GM19328 (cell line): Measurements from ENCODE around the gene ANKRD23.

Experiments used
- ATAC-seq: cut with Tn5 transposase; IDR thresholded peaks from one replicate; pipeline ENCODE4 v1.9.1; 2021; ENCODE audit warnings: mild to moderate bottlenecking, moderate library complexity; ENCODE audit not compliant: unreplicated experiment

Gene ANKRD23

DNA sequence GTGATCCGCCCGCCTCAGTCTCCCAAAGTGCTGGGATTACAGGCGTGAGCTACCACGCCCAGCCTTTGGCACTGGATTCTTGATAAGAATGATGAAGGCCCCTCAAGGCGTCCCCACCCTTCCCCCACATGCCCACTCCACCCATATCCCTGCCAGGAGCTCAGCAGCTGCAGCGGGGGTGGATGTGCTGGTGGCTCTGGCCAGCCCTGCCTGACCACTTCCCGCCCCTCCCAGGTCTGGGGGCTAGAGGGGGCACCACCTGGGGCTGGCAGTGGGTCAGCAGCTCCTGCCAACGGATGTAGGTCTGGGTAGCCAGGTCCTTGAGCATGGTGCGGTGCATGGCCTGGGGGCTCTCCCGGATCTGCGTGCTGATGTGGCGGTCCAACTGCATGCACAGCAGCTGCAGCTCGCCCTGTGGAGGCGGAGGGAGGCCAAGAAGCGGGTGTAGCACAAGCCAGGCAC lies 33.8 kb upstream of the ANKRD23 start:
- no peak for ATAC-seq

DNA sequence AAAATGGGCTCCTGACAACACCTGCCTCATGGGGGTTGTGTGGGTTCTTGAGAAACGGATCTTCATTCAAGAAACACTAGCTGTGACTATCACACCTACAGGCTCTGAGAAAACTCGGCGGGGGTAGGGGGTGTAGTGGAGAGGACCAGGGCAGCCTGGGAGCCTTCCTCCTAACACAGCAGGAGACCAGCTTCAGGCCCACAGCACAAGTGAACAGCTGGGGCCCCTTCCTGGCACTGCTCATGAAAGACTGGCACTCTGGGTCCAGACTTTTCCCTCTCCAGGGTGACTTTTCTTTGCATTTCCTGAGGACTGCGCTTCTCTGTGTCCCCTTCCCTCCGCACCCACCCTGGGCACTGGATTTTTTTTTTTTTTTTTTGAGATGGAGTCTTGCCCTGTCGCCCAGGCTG lies 33.2 kb upstream of the ANKRD23 start:
- ATAC-seq = no peak

DNA sequence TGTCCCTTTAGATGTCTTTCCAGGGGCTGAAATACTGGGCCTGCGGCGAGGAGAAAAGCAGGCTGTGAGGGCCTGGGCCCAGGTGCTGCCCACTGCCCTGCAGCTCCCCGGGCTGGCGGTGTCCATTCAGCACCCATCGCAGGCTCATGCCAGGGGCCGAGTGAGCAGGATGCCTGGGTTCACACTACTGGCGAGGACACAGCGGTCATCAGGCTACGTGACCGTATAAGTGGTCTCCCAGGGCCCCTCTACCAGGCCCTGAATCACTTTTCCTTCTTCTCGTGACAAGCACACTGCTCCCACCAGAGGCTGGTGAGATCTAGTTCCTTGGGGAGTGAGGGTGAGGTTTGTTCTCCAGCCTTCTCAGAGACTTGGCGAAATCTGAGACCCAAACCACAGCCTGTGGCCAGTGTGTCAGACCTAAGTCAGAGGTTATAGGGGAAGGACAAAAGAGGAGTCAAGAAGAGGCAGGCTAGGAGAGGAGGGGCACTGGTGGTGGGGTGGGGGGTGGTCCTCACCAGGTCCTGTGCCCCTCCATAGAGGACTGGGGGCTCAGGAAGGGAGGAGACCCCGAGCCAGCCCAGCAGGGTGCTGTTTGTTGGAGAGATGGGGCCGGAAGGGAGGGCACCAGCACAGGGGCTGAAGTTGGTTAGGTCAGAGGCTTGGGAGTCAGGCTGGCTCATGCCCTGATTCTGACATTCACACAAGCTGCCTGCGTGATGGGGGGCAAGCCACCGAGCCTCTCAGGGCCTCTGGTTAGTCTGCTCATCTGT lies 32.6 kb upstream of the ANKRD23 start:
- ATAC-seq = no peak

DNA sequence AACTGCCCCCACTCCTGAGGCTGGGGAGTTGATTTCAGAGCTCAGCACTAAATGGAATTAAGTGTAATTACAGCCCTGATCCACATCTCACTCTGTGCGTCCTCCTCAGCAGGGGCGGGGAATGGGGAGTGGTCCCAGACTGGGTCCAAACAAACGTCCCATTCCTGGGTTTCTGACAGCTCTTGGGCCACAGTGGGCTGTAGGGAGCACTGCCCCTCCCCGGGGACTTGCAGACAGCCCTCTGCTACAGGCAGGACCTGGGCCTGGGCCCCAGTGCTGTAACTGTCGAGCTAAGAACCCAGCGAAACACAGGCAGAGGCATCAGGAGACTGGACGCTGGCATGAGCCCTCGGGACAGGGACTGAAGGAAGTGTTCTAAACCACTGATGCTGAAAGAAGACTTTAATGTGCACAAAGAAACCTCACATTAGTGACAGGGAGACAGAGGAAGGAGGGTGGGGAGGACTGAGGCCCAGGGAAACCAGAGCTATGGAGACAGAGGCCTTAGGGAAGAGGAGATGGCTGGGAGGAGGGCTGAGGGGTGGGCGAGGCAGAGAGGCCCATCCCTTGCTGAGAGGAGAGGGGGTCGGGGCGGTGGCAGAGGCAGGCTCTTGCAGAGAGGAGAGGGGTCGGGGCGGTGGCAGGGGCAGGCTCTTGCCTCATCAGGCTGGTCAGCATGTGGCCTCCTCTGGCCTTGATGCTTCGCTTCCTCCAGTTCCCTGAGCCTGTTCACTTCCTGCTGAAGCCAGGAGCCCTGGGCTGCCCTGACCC lies 31.9 kb upstream of the ANKRD23 start:
- no peak for ATAC-seq

DNA sequence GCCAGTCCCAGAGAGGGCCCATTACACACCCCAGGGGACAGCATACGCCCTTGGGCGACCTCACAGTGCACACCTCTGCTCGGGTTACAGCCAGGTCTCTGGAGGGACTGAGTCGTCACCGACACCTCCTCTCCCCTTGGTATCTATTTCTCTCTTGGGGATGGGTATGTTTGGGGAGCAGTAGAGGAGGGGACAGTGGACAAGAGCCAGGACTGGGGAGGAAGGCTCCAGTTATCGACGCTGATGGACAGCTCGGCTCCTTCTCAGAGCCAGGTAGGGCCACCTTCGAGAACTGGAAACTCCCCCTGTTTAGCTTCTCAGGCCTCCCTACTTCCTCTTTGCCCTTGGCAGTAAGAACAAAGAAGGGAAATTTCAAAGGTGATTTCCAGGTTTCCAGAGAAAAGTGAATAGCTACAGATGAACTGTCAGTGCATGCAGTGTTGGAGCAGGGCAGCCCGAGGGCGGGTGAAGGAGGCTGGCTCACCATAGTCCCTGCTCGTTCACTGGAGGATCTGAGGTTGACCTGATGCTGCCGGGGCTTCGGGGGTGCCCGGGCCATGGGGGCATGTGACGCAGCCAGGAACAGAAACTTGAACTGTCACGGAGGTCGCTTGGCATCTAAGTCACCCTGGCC lies 30.5 kb upstream of the ANKRD23 start:
- ATAC-seq = no peak

DNA sequence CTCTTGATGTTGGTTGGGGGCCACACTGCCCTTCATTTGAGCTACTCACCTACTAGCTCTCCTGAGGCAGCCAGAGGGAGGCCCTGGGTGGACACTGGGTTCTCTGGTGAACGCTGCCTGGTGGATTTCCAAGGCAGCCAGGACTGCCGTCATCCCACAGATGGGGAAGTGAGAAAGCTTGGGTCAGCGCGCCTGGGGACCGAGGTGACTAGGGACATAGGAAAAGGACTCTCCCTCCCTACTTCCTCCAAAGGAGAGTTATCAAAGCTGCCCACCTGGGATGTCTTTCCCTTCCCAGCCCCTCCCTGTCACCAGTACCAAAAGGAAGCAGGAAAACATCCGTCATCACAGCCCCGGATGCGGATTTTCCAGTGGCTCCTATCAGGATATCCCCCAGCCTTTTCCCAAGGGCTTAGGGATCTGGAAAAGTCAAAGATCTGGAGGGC lies 29.9 kb upstream of the ANKRD23 start:
- ATAC-seq = no peak

DNA sequence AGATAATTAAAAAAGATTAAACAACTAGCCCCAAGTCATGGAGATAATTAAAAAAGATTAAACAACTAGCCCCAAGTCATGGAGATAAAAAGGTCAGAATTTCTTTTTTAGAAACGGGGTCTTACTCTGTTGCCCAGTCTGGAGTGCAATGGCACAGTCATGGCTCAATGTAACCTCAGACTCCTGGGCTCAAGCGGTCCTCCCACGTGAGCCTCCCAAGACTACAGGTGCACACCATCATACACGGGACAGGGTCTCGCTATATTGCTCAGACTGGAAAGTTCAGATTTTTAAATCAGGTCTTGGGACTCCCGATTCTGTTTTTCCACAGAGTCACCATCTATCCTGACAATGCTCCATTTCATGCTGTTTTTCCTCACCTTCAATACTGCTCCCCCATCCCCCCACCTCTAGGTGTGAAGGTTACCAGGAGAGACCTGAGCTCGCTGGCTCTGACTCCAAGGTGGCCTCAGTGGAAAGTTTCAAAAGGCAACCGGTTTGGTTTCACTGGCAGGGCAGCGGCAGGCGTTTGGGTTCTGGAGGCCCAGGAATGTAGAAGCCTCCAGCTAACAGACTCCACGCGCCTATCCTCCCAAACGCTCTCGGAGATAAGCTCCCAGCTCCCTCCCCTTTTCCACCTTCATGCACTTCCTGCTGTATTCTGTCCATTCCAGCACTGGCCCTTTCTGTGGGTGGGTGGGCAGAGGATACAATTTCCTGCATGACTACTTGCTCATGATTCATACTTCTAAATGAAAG lies 28.9 kb upstream of the ANKRD23 start:
- no peak for ATAC-seq

DNA sequence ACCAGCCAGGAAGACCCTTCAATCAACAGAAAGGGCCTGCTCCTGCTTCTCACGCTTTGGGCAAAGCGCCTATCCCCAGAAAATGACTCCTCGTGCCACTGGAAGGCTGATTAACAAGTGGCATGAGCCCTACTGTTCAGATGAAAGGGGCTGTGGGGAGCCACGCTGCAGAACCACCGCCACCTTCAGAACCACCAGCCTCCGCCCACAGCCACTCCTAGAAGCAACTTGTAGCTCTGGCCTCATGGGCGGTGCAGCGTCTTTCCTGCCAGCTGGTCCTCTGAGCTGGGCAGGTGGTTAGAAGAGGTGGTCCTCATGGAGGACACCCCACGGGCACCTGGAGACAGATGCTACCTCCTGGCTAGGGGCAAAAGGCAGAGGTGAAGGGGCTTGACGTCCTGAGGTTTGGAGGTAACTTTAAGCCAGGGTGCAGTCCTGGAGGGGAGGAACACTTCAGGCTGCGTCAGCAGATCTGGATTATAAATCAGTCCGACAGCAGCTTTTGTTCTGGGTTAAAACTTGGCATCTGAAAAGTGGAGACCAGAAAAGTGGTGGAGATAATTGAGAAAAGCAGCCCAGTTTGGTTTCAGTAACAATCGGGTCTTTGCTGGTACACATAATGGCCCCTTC lies 26.9 kb upstream of the ANKRD23 start:
- ATAC-seq = no peak

DNA sequence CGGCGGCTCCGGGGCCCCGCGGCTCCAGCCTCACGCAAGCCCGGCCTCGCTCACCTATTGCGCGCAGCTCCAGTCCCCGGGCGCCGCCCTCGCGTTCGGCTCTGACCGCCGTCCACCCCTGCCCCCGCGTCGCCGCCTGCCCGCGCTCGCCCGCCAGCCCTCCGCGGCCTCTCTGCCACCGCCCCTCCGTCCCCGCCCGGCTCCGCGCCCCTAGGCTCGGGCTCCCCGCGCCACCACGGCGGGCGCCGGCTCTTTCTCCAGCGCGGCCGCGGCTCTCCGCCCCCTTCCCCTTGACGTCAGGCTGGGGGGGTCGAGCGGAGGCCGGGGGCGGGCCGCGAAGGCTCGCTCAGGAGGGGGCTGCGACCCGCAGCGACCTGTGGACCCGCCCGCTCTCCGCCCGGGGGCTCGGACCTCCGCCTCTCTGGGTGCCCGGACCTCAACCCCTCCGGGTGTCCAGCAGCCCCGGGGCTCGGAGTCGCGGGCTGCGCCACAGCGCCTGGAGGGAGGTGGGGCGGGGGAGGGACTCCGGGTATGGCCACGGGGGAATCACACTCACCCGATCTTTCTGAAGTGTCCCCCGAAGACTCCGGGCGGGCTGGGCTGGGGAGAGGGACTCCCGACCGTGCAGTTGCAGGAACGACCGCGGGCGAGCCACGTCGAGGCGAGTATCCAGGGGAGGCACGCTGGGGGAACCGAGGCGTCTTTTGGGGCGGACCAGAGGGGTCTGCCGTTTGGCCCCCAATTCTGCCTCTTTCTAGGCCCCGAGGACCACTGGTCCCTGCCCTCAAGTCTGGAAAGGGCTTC lies 26.2 kb upstream of the ANKRD23 start, which contains the start of gene SEMA4C:
TSS of gene SEMA4C (minus strand) at position 259 of the 804 bp plus-strand sequence. CDS start 2,194 bp downstream, outside the sequence.
- ATAC-seq = no peak

DNA sequence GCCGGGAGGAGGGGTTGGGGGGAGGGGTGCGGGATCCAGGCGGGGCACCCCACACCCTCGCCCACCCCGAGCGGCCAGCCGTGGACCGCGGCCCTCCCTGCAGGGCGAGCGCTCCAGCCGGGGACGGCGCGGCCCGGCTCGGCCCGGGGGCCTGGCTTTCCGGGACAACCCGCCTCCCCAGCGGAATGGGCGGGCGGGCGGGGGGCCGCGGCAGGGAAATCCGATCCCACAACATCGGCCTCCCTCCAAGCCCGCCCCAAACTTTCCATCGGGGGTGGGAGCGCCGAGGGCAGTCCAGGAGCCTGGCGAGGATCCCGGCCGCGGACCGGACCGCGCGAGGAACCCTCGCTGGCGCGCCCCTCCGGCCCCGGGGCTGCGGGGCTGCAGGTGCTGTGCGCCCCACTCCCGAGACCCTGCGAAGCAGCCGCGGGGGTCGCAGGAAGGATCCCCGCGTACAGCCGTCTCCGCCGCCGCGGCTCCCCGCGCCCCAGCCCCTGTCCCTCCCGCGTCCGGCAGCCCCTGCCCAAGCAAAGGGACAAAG lies 25.5 kb upstream of the ANKRD23 start:
- no peak for ATAC-seq

DNA sequence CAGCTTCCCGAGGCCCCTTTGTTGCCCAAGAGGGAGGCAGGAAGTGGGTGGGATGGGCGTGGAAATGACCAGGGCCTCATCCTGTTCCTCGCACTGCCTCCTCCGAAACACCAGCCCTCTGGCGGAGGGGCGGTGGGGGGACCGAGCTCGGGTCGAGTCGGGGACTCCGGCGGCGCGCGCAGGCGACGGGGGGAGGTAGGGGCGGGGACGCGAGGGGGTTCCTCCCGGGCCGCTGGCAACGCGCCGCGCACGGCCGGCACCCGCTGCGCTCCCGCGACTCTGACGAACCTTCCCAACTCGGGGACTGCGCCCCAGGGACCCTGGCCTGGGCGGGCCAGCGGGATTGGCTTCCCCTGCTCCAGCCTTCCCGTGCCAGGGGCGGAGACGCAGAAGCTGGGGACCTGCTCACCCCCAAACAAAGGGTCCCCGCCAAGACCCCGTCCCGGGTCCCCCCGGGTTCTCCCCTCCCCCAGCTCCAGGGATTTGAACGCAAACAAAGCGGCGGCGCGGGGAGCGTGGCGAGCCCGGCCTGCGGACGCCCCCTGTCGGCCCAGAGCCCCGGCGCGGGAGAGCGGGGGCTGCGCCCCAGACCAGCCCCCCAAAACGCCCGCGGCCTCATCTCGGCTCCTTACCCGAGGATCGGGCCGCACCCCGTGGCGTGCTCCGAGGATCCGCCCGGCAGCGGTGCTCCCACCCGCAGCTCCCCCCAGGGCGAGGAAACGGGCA lies 24.9 kb upstream of the ANKRD23 start:
- no peak for ATAC-seq

DNA sequence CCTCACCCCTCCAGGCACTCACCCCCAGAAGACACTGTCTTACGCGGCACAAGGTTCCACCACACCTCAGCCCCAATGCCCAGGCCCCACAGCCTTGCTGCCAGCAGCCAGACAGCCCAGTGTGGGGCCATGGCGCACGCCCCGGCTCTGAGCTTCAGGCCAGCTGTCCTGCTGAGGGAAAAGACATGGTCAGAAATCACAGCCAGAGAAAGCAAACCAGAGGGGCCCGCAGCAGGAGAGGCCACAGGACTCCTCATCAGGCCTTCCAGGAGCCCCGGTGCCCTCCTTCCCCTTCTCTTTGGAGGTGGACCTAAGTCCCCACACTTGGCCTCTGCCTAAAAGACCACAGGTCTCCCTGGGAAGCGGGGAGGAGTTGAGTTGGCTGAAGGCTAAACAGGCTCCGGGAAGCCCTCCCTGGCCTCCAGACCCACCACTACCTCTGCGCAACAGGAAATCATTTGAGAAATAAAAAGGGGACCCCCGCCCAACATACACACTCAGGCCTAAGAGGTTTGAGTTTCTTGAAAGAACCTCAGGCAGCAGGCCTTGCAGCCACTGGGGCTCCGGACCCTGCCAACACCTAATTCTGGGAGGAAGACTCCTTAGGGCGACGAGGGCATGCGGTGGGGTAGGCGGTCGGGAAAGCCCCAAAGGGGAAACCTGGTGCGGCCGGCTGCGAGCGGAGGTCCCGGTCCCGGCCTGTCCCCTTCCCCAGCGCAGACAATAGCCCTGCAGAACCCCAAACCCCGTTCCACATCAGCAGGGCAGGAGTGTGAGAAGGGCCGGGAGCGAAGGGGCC lies 24.1 kb upstream of the ANKRD23 start:
- ATAC-seq = no peak

DNA sequence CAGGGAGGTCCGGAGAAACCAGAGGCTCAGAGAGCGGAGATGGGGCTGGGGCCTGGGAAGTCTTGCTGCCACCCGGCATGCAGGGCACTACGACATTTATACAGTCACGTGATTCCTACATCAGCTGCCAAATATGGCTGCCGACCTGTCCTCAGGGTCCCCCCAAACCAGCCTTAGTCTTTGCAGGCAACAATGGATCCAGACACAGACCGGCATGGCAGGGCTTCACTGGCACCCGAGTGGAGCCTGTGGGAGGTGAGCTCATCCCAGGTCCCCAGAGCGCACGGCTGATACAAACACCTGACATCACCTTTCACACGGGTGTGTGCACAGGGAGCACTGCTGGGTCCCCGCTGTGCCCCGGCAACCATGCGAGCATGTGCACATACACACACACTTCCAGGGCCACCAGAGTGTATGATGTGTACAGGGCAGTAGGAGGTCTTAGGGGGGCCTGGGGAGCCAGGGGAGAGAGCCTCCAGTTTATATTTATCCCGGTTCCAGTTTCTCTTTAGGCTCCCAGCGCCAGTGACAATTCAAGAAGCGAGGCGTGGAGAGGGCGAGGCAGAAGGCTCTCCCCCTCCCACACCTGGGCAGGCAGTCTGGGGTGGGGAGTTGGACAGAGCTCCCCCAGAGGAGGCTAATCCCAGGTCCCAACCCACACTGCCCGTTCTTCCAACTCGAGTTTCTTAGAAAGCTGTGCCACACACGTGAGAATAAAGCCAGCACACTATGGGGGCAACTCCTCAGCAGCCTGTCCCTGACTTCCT lies 23.4 kb upstream of the ANKRD23 start:
- ATAC-seq = no peak

DNA sequence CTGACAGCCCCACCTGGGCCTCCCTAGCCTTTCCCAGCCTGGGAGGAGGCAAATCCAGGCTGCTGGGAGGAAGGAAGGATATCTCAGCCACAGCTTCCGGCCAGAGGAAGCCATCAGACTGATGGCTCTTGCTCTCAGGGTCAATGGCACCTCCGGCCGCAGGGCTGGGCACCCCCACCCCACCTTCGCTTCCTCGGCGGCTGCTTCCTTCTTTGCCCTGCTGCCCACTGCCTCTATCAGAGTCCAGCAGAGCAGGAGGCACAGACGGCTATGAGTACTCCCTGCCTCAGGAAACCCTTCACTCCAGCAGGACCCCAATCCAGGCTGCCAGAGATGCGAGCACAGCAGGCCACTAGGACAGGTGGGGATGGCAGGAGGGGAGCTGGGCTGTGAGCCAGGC lies 22.8 kb upstream of the ANKRD23 start:
- no peak for ATAC-seq

DNA sequence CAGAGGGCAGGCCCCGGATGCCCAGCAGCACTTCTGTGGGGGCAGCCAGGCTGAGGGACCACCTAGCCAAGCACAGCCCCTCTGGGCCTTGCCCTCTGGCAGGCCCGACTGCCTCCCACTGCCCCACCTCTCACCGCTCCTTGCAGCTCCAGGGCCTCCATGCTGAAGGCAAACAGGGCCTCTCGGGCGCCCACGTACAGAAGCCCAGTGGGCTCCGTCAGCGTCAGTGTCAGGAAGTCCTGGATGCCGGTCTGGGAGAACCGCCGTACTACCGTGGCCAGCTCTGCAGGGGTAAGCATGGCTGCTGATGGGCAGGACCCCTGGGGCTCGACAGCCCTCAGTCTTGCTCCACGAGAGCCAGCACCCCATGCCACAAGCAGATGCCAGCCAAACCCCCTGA lies 22.3 kb upstream of the ANKRD23 start:
- ATAC-seq = no peak

DNA sequence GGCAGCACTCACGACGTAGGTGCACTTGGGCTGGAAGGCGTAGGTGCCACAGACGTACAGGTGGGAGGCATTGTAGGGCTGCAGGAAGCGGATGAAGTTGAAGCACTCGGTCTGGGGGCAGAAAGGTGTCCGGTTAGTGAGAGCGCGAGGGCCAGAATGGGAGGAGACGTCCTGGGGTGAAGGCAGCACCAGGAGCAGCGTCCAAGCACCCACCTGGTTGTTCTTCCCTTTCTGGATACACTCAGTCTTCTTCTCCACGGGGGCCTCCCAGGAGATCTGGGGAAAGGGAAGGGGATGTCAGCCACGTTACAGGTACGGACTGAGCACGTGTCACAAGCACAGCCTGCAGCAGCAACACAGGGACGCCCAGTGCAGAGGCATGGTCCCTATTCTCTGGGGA lies 21.8 kb upstream of the ANKRD23 start:
- no peak for ATAC-seq
